ENCODE data around the gene ATP9B.

GRCh38 chr18:79392226-79392625, 323.0 kb downstream of the ATP9B start:
- TF ChIP-seq POLR2A (IDR thresholded peaks at IDR 0.05) (no peak), CTCF (IDR thresholded peaks at IDR 0.05) (no peak)

Measured in right lobe of liver (tissue), 4 donors.